D721Med (cell line): ENCODE data around the gene PRPSAP1.
"Not testable (repeated sequence)": the region's sequence is repeated elsewhere in the genome, so short reads cannot be mapped to it uniquely, and the experiment has no call there.

ENCODE experiments used
- DNase-seq: peaks from one replicate; pipeline ENCODE4 v3.0.0; 2011; ENCODE audit warnings: low spot score; ENCODE audit not compliant: insufficient read length
- FAIRE-seq: peaks from 2 replicates; lab custom pipeline; 2011; peaks lifted over from hg19 to GRCh38; lab: Jason Lieb, UNC
- CTCF ChIP-seq: IDR thresholded peaks from 2 replicates; pipeline ENCODE4 v1.5.1; 2012; ENCODE audit warnings: mild to moderate bottlenecking, control low read depth; ENCODE audit not compliant: insufficient read depth; ENCODE audit errors: missing control alignments

The PRPSAP1 gene

GRCh38 chr17:76366247-76366646, 12.5 kb upstream of the PRPSAP1 start:
- FAIRE-seq = no peak
- DNase-seq = no peak
- no peak for TF ChIP-seq CTCF

- no peak for DNase-seq
- FAIRE-seq = no peak
- TF ChIP-seq CTCF = peak; percentile 24
Observed at GRCh38 chr17:76365256-76365903, 11.7 kb upstream of the PRPSAP1 start.

GRCh38 chr17:76363107-76363842, 9.6 kb upstream of the PRPSAP1 start:
- DNase-seq (no peak), FAIRE-seq (no peak)
- no peak for TF ChIP-seq CTCF

- no peak for TF ChIP-seq CTCF
- DNase-seq = no peak
- no peak for FAIRE-seq
Observed at GRCh38 chr17:76360461-76360860, 6.7 kb upstream of the PRPSAP1 start.

- not testable (repeated sequence) for FAIRE-seq, DNase-seq
Observed at GRCh38 chr17:76359776-76360175, 6.1 kb upstream of the PRPSAP1 start.

- no peak for DNase-seq
- FAIRE-seq = no peak
- TF ChIP-seq CTCF = no peak
Observed at GRCh38 chr17:76359375-76359774, 5.7 kb upstream of the PRPSAP1 start.

GRCh38 chr17:76357597-76358158, 4.0 kb upstream of the PRPSAP1 start:
- DNase-seq = no peak
- TF ChIP-seq CTCF = no peak
- no peak for FAIRE-seq
